A549 treated with CpdA at 1 μM for 4 hours (cell line): Measurements from ENCODE around the gene PHLDA1. TPM values are rescaled to one million over a fixed set of nuclear protein-coding genes. Genes with fewer than 3 reads are reported as not detected.

Source experiments
- total RNA-seq: library from RNA; stranded (reverse); fragments of 200-300 nt; extraction: Qiagen RNA extraction; gene quantifications from 5 replicates; pipeline ENCODE4 v1.2.3, GENCODE V29; 2022; ENCODE audit warnings: low read depth

Gene PHLDA1
- total RNA-seq: 43.8 to 64.2 TPM (median 56.1 TPM) in 5 replicates

DNA sequence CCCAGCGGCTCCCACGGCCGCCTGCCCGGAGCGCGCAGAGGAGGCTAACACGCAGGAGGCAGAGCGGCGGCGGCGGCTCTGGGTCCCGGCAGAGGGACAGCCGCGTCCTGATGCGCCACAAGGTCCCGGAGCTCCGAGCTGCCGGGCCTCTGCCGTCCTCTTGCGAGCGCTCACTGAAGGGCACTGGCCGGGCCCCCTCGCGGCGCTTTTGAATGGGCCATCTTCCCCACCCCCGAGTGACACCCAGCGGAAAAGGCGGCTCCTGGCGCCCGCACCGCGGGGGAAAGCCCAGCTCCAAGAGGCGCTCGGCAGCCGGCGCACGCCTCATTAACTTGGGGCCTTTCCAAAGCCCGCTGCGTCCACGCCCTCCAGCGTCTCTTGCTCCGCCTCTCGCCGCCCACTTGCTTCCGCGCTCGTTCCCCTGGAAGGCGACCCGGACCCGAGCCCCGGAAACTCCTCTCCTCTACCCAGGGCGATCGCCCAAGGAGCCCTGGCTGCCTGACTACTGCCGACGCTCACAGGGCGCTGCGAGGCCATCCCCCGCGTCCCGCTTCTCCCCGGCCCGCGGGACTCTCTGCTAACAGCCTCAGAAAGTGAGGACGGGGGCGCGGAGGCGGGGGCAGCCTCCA lies at the start of gene PHLDA1:
Gene PHLDA1, minus strand, starts transcription at position 363 of the 629 bp plus-strand sequence.

Other genes with a start within 250 kb of the PHLDA1 start
- 608 to 678 TPM (median 655 TPM) in 5 replicates for gene NAP1L1, start 52.9 kb upstream of the PHLDA1 start, total RNA-seq